Measurements from ENCODE around the gene ZCCHC8.
"Not testable (repeated sequence)": the region's sequence is repeated elsewhere in the genome, so short reads cannot be mapped to it uniquely, and the experiment has no call there.

The ZCCHC8 gene

GRCh38 chr12:122500685-122501488 is at the start of gene ZCCHC8:
ZCCHC8 (minus strand) TSS chr12:122500932; CDS start chr12:122500840, 92 bp downstream.
- peak; percentile 99 for DNase-seq

DNA sequence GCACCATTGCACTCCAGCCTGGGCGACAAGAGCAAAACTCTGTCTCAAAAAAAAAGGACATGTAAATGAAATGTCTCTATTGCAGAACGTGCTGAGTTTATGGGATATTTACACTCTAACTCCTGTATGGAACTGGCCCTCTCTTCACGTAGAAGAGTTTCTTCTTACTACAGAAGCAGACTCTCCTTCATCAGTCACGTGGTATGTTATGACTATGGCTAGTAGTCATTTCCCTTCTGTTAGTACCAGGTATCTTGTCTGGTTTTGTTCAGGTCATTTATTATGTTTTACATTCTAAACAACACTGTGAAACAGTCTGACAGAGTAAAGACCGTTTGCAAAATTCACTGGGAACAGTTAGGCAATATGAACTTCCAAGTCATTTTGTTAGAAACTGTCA is 46.6 kb upstream of the ZCCHC8 start:
- DNase-seq, result no peak

GRCh38 chr12:122545855-122546254 is 45.1 kb upstream of the ZCCHC8 start:
- no peak for DNase-seq

- DNase-seq, result no peak
Observed at GRCh38 chr12:122544537-122544936, 43.8 kb upstream of the ZCCHC8 start.

GRCh38 chr12:122538496-122538895 is 37.8 kb upstream of the ZCCHC8 start:
- DNase-seq, result no peak

- no peak for DNase-seq
Observed at GRCh38 chr12:122537021-122537420, 36.3 kb upstream of the ZCCHC8 start.

- DNase-seq, result no peak
Observed at GRCh38 chr12:122533856-122534255, 33.1 kb upstream of the ZCCHC8 start.

DNA sequence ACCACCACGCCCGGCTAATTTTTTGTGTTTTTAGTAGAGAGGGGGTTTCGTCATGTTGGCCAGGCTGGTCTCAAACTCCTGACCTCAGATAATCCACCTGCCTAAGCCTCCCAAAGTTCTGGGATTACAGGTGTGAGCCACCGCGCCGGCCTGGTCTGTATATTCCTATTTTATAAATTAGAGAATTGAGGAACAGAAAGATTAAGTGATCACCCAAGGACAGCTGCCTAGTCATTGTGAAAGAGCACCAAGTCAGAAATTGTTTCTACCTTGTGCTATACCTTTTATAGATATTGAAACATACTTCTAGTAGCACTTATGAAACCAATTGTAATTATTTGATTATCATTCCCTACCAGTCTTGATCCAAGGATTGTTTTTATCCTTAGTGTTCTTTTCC is 28.3 kb upstream of the ZCCHC8 start:
- DNase-seq, result no peak

GRCh38 chr12:122528582-122528981 is 27.9 kb upstream of the ZCCHC8 start:
- no peak for DNase-seq

DNA sequence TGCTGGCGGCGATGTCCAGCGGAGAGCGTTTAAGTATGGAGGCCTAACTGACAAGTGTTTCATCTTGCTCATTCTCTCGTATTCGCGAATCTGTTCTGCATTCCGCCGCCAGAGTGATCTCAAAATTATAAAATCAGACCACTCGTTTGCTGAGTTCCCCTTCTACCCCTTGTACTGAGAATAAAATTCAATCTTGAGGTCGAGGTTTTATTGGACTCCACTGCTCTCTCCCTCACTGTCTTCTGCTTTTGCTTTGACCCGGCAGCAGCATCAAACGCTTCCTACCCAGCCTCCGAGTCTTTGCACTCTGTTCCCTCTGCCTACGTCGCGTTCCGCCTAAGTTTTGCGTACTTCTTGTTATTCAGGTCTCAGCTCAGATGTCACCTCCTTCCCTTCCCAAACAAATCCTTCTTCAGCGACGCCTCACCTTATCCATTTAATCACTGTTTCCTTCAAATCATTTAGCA is 26.8 kb upstream of the ZCCHC8 start:
- DNase-seq, result no peak

- peak; percentile 97 for DNase-seq
Observed at GRCh38 chr12:122526683-122527477, 26.1 kb upstream of the ZCCHC8 start, which contains the start of the genes KNTC1 and RSRC2. KNTC1 (plus strand) TSS chr12:122527249; CDS start chr12:122530064, 2,815 bp downstream. RSRC2 (minus strand) TSS chr12:122526936; CDS start chr12:122526853, 83 bp downstream.

DNA sequence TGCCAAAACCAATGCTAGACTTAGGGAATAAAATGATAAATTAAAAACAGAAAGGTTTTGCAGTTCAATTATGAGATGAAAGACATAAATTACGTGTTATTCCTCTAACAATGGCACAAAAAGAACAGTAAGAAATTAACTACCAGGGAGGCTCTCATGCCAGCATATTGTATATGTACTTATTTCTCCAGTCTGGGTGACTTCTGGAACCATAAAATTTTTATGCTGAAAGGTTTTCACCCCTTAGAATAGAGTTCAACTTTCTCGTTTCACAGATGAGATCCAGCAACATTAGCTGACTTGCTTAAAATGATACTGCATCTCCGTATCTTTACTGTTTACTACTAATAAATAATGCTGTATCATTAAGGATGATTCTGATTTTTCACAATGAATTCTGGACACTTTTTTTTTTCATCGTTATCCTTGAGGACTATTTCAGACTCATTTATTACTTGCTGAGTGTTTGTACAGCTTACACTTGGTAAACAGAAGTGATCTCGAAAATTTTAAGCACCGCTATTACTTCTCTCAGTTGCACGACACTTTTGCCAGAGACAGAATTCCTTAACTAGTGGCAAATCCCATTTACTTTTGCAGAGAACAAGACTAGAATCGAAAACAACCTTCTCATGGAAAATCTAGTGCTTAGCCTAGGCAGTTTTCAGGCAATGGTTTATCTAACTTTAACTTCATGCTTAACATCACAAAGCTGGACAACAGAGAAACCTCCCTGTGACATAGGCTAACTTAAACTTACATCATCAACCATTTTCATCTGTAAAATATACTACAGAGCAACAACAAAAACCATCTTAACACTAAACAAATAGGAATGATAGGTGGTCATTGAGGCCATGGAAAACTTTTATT is 23.4 kb upstream of the ZCCHC8 start:
- DNase-seq, result no peak

- DNase-seq, result no peak
Observed at GRCh38 chr12:122523280-122523679, 22.5 kb upstream of the ZCCHC8 start.

GRCh38 chr12:122520676-122521075 is 19.9 kb upstream of the ZCCHC8 start:
- no peak for DNase-seq

GRCh38 chr12:122519418-122519817 is 18.7 kb upstream of the ZCCHC8 start:
- DNase-seq, result no peak

DNA sequence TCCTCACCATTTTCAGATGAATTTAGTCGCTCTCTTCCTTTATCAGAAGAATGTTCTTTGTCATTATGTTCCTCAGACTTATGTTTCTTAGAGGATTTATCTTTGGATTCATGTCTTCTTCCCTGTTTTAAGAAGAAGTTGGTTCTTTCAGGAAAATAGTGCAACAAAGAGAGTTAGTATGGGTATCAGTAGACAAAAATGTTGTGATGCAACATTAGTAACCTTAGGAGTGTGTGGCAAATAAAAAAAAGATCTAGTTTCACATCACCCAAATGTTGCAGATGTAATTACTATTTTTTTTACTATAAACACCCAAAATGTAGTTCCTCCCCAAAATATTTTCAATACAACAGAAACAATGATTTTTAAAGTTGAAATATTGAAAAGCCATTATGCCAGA is 18.2 kb upstream of the ZCCHC8 start:
- no peak for DNase-seq

DNA sequence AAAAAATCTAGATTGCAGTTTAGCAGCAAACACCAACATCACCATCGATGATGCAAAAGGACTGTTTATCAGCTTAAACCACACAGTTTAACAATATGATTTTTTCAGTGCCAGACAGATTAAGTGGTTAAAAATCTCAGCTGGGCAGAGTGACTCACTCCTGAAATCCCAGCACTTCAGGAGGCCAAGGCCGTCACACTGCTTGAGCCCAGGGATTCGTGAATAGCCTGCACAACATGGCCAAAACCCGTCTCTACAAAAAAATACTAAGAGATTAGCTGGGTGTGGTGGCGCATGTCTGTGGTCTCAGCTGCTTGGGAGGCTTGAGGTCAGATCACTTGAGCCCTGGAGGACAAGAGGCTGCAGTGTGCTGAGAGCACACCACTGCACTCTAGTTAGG is 17.1 kb upstream of the ZCCHC8 start:
- peak; percentile 93 for DNase-seq

DNA sequence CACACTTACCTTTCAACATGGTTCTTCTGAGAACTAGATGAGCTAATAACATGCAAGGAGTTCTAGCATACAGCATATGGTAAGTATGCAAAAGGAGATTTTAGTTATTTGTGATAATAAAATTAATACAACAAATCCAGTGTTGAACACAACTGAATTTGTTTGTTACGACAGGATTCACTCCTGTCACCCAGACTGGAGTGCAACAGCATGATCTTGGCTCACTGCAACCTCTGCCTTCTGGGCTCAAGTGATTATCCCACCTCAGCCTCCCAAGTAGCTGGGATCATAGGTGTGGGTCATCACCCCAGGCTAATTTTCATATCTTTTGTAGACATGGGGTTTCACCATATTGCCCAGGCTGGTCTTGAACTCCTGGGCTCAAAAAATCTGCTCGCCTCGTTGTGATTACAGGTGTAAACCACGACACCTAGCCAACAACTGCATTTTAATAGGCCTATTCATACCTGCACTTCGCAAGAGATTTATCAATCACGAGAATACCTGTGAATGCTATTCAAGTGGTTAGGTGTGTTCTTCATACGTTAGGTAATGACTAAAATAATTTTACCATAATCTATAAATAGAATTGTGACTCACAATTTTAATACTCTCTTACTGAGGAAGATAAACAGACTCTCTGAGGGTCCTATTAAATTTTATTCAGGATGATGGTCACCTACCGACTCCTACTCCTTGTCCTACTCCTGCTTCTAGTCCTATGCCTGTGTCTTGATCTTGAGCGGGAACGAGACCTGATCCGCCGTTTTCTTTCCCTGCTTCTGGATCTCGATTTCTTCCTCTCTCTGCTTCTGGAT is 16.0 kb upstream of the ZCCHC8 start:
- no peak for DNase-seq

GRCh38 chr12:122515275-122515674 is 14.5 kb upstream of the ZCCHC8 start:
- DNase-seq, result no peak

- no peak for DNase-seq
Observed at GRCh38 chr12:122513660-122514059, 12.9 kb upstream of the ZCCHC8 start.

- DNase-seq, result not testable (repeated sequence)
Observed at GRCh38 chr12:122513028-122513427, 12.3 kb upstream of the ZCCHC8 start.

DNA sequence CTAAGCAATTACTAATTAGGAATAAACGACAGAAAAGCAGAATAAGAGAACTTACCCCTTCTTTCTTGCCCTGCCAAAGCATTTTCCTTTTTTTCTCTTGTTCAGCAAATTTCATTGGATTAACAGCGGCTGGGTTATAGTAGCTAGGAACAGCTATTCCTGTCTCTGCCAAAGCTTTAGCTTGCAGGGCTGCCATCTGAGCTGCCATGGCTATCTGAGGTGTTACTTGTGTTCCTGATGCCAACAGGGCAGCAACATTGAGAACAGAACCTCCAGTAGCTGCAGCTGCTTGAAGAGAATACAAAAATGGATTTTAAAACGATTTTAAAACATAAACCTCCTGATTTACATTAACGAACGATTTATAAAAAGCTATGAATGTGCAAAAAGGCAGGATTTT is 7.4 kb upstream of the ZCCHC8 start:
- no peak for DNase-seq
